CD8-positive, alpha-beta memory T cell (primary cell): ENCODE measurements around the gene NSUN7. TPM values are rescaled to one million over a fixed set of nuclear protein-coding genes. Genes with fewer than 3 reads are reported as not detected.

Experiments
- CTCF ChIA-PET: fragments of 350-600 bp; sonication (Branson Sonifier 250); formaldehyde crosslinking; loops from one replicate; lab custom pipeline; 2021; ENCODE audit warnings: antibody characterized with exemption; lab: Charles Lee
- POLR2A ChIA-PET: fragments of 350-600 bp; sonication (Branson Sonifier 250); formaldehyde crosslinking; loops from one replicate; lab custom pipeline; 2021; ENCODE audit warnings: antibody characterized with exemption; lab: Charles Lee
- DNase-seq, 5 donors: peaks; one replicate each; pipeline versions ENCODE4 v3.0.0 to v3.0.0-alpha.2; 2020 to 2022; ENCODE audit warnings: mixed read lengths in 1 of 5
- H3K27ac ChIP-seq: one replicate; pipeline ENCODE4 v1.7.0; 2013; ENCODE audit warnings: low read depth, mild to moderate bottlenecking, low read length, moderate library complexity
- H3K27me3 ChIP-seq: 2 replicates; pipeline ENCODE4 v1.7.0; 2013; ENCODE audit warnings: low read length, mild to moderate bottlenecking; ENCODE audit not compliant: insufficient read depth, poor library complexity, severe bottlenecking
- H3K36me3 ChIP-seq: 2 replicates; pipeline ENCODE4 v1.7.0; 2013; ENCODE audit warnings: mild to moderate bottlenecking, low read length, moderate library complexity; ENCODE audit not compliant: insufficient read depth
- H3K4me1 ChIP-seq: 2 replicates; pipeline ENCODE4 v1.7.0; 2013; ENCODE audit warnings: mild to moderate bottlenecking, low read length, moderate library complexity; ENCODE audit not compliant: insufficient read depth
- H3K4me3 ChIP-seq: 2 replicates; pipeline ENCODE4 v1.7.0; 2013; ENCODE audit warnings: mild to moderate bottlenecking, low read length
- H3K9me3 ChIP-seq: 2 replicates; pipeline ENCODE4 v1.7.0; 2013; ENCODE audit warnings: mild to moderate bottlenecking, low read length
- H3K27ac Mint-ChIP-seq, 8 donors: one replicate each; pipeline ENCODE4 v1.8.0; 2020 to 2021; ENCODE audit warnings: mixed read lengths in 8 of 8, mild to moderate bottlenecking in 6 of 8, inconsistent platforms in 3 of 8, moderate library complexity in 3 of 8
- H3K27me3 Mint-ChIP-seq, 2 donors: one replicate each; pipeline ENCODE4 v1.8.0; 2020 to 2021; ENCODE audit warnings: mixed read lengths in 2 of 2, mild to moderate bottlenecking in 1 of 2, moderate library complexity in 1 of 2
- H3K36me3 Mint-ChIP-seq, 3 donors: one replicate each; pipeline ENCODE4 v1.8.0; 2020 to 2021; ENCODE audit warnings: mixed read lengths in 3 of 3, inconsistent platforms in 1 of 3, mild to moderate bottlenecking in 1 of 3
- H3K4me1 Mint-ChIP-seq, 3 donors: one replicate each; pipeline ENCODE4 v1.8.0; 2020 to 2021; ENCODE audit warnings: mixed read lengths in 3 of 3, inconsistent platforms in 1 of 3, mild to moderate bottlenecking in 1 of 3
- H3K4me3 Mint-ChIP-seq, 7 donors: one replicate each; pipeline ENCODE4 v1.8.0; 2020 to 2021; ENCODE audit warnings: mixed read lengths in 7 of 7, mild to moderate bottlenecking in 6 of 7, moderate library complexity in 4 of 7, inconsistent platforms in 2 of 7
- H3K9me3 Mint-ChIP-seq, 5 donors: one replicate each; pipeline ENCODE4 v1.8.0; 2020 to 2022; ENCODE audit warnings: mixed read lengths in 5 of 5, mild to moderate bottlenecking in 3 of 5, moderate library complexity in 2 of 5, inconsistent platforms in 1 of 5
- polyA plus RNA-seq: library from polyadenylated mRNA; unstranded; fragments of 300-500 nt; fragmentation: Illumina TruSeq; gene quantifications from one replicate; pipeline ENCODE4 v1.2.3, GENCODE V29; 2021
- total RNA-seq, 2 experiments: library from RNA; stranded (reverse); gene quantifications; one replicate each; pipeline ENCODE4 v1.2.3, GENCODE V29; 2021

NSUN7 gene
- total and polyA plus RNA-seq, 3 experiments from 2014 or later = not detected

DNA sequence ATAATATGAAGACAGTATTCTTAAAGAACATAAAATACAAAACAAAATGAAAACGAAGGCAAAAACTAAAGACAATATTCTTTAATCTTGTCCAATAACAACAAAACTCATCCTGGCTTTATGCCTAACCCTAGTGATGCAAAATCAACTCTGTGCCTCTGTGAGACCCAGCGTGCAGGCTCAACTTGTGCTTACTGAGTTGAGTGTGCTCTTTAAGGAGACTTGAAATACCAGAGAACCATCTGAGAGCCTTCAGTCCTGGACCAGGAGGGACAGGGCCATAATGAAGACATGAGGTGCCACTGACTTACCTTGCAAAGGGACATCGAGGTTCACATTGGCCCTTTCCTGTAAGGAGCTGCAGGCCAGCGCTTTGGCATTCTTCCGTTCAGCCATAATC, 77.1 kb downstream of the NSUN7 start:
- peaks cover 0 to 6% (median 0%) of the 10 kb centered on the region in 3 donors for H3K4me1 Mint-ChIP-seq
- CTCF ChIA-PET = no interaction called here

GRCh38 chr4:40827758-40828157, 78.0 kb downstream of the NSUN7 start:
- no peak for DNase-seq
- H3K4me1 Mint-ChIP-seq = peaks cover 0 to 6% (median 0%) of the 10 kb centered on the region in 3 donors

More for the DNA sequence above, 77.1 kb downstream of the NSUN7 start:
- no peak overlapping the region for H3K27ac Mint-ChIP-seq
- H3K36me3 Mint-ChIP-seq = no peaks in the 10 kb centered on the region
- H3K27ac ChIP-seq = no peak overlapping the region
- no peak overlapping the region for H3K4me3 ChIP-seq
- no peak overlapping the region for H3K4me3 Mint-ChIP-seq
- H3K4me1 ChIP-seq = no peaks in the 10 kb centered on the region
- no peaks in the 10 kb centered on the region for H3K27me3 ChIP-seq
- peaks cover 2 to 13% of the 10 kb centered on the region in 2 donors for H3K27me3 Mint-ChIP-seq
- no peaks in the 10 kb centered on the region for H3K9me3 ChIP-seq
- POLR2A ChIA-PET = no interaction called here
- DNase-seq = no peak
- H3K36me3 ChIP-seq = no peaks in the 10 kb centered on the region
- peaks cover 0 to 4% (median 0%) of the 10 kb centered on the region in 5 donors for H3K9me3 Mint-ChIP-seq

GRCh38 chr4:40828661-40829060, 78.9 kb downstream of the NSUN7 start:
- Mint-ChIP-seq H3K27me3 (peaks cover 2 to 18% of the 10 kb centered on the region in 2 donors), H3K4me1 (peaks cover 0 to 6% (median 0%) of the 10 kb centered on the region in 3 donors), H3K4me3 (no peak overlapping the region), H3K9me3 (peaks cover 0 to 4% (median 0%) of the 10 kb centered on the region in 5 donors), H3K27ac (no peak overlapping the region), H3K36me3 (no peaks in the 10 kb centered on the region)
- no peak for DNase-seq
- ChIA-PET CTCF (no interaction called here), POLR2A (no interaction called here)
- no peaks in the 10 kb centered on the region for H3K4me1 ChIP-seq
- no peaks in the 10 kb centered on the region for H3K27me3 ChIP-seq
- no peak overlapping the region for H3K4me3 ChIP-seq
- H3K27ac ChIP-seq = no peak overlapping the region
- H3K36me3 ChIP-seq = no peaks in the 10 kb centered on the region
- no peaks in the 10 kb centered on the region for H3K9me3 ChIP-seq

More at GRCh38 chr4:40827758-40828157, 78.0 kb downstream of the NSUN7 start:
- Mint-ChIP-seq H3K36me3 (no peaks in the 10 kb centered on the region), H3K4me3 (no peak overlapping the region), H3K9me3 (peaks cover 0 to 4% (median 0%) of the 10 kb centered on the region in 5 donors), H3K27me3 (peaks cover 2 to 13% of the 10 kb centered on the region in 2 donors), H3K27ac (no peak overlapping the region)
- H3K9me3 ChIP-seq = no peaks in the 10 kb centered on the region
- H3K27ac ChIP-seq = no peak overlapping the region
- H3K4me1 ChIP-seq = no peaks in the 10 kb centered on the region
- H3K4me3 ChIP-seq = no peak overlapping the region
- H3K27me3 ChIP-seq = no peaks in the 10 kb centered on the region
- POLR2A ChIA-PET = no interaction called here
- CTCF ChIA-PET = interaction anchor here (1.2 kb wide), 1 partner anchor 13 kb away, joined by 3 read pairs; no protein-coding TSS in a partner anchor
- no peaks in the 10 kb centered on the region for H3K36me3 ChIP-seq

DNA sequence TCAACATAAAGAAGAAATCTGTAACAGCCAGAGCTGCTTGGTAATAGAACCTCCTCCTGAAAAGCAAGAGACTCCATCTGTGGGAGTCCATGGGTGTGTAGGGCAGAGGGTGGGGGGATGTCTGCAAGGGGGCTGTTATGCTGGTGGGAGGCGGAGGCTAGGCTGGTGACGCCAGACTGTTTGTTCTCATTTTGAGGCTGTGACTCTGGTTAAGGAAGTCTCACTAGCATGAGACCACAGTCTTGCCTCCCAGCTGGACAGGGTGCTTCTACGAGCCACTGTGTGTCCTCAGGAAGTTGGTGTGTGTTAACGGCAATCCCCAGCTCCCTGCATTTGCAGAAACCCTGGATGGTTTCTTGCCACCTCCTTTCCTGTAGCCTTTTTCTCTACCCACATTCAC, 79.8 kb downstream of the NSUN7 start:
- H3K4me3 Mint-ChIP-seq = no peak overlapping the region
- POLR2A ChIA-PET = no interaction called here
- CTCF ChIA-PET = no interaction called here
- Histone ChIP-seq H3K9me3 (no peaks in the 10 kb centered on the region), H3K36me3 (no peaks in the 10 kb centered on the region), H3K4me1 (no peaks in the 10 kb centered on the region), H3K27ac (no peak overlapping the region), H3K27me3 (no peaks in the 10 kb centered on the region), H3K4me3 (no peak overlapping the region)
- H3K27ac Mint-ChIP-seq = no peak overlapping the region
- peaks cover 0 to 6% (median 0%) of the 10 kb centered on the region in 3 donors for H3K4me1 Mint-ChIP-seq
- DNase-seq = no peak
- peaks cover 2 to 23% of the 10 kb centered on the region in 2 donors for H3K27me3 Mint-ChIP-seq
- H3K9me3 Mint-ChIP-seq = peaks cover 0 to 4% (median 0%) of the 10 kb centered on the region in 5 donors
- H3K36me3 Mint-ChIP-seq = no peaks in the 10 kb centered on the region

DNA sequence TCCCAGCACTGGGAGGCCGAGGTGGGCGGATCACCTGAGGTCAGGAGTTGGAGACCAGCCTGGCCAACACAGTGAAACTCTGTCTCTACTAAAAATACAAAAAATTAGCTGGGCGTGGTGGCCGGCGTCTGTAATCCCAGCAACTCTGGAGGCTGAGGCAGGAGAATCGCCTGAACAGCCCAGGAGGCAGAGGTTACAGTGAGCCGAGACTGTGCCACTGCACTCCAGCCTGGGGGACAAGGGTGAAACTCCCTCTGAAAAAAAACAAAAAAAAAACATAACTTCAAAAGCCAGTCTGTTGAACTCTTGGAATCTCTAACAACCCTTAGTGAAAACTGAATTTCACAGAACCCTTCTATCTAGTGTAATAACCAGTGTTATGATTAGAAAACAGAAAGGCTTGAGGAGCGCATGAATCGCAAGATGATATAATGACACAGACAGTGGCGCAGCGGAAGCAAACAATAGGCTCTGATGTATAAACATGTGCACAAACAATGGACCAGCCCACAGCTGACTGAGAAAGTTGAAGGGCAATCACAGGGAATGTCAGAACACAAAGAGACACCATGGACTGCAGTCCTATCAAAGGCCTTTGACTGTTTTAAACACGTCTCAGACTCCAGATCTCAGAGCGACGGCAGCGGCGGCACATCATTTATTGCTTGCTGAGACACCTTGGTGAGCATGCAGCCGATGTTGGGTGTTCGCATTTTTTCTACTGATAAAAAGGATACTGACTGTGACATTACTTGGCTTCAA, 81.6 kb downstream of the NSUN7 start:
- Histone ChIP-seq H3K27ac (no peak overlapping the region), H3K9me3 (no peaks in the 10 kb centered on the region), H3K27me3 (no peaks in the 10 kb centered on the region), H3K36me3 (no peaks in the 10 kb centered on the region), H3K4me3 (no peak overlapping the region), H3K4me1 (no peaks in the 10 kb centered on the region)
- POLR2A ChIA-PET = no interaction called here
- H3K27me3 Mint-ChIP-seq = peaks cover 2 to 23% of the 10 kb centered on the region in 2 donors
- no peak for DNase-seq
- no peaks in the 10 kb centered on the region for H3K4me1 Mint-ChIP-seq
- H3K4me3 Mint-ChIP-seq = no peak overlapping the region
- CTCF ChIA-PET = interaction anchor here (1.0 kb wide), 1 partner anchor 8 kb away, joined by 4 read pairs; no protein-coding TSS in a partner anchor
- peak overlapping the region in 1 of 8 donors; percentile 6 for H3K27ac Mint-ChIP-seq
- no peaks in the 10 kb centered on the region for H3K36me3 Mint-ChIP-seq
- H3K9me3 Mint-ChIP-seq = peaks cover 0 to 4% (median 0%) of the 10 kb centered on the region in 5 donors

DNA sequence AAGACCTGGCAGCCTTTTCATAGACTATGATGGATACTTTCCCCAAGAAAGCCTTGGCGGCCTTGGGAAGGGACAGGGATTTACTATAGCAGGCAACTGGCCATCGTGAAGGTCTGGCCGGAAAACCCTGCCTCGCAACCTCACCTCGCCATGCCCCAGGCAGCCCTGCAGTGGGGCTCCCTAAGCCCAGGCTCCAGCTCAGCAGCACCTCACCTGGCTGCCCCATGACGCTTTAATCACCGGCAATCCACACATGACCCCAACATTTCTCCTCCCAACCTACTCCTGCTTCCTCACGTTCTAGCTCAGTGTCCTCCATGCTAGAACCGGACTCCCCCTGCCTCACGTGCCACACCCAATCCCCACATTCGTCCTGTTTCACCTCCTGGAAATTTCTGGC, 82.4 kb downstream of the NSUN7 start:
- no peaks in the 10 kb centered on the region for H3K4me1 ChIP-seq
- H3K4me3 ChIP-seq = no peak overlapping the region
- no peaks in the 10 kb centered on the region for H3K4me1 Mint-ChIP-seq
- H3K27me3 ChIP-seq = no peaks in the 10 kb centered on the region
- ChIA-PET CTCF (no interaction called here), POLR2A (no interaction called here)
- H3K27ac ChIP-seq = no peak overlapping the region
- peaks cover 0 to 4% (median 0%) of the 10 kb centered on the region in 5 donors for H3K9me3 Mint-ChIP-seq
- peaks cover 4 to 23% of the 10 kb centered on the region in 2 donors for H3K27me3 Mint-ChIP-seq
- H3K36me3 Mint-ChIP-seq = no peaks in the 10 kb centered on the region
- no peaks in the 10 kb centered on the region for H3K9me3 ChIP-seq
- no peak for DNase-seq
- no peaks in the 10 kb centered on the region for H3K36me3 ChIP-seq
- H3K4me3 Mint-ChIP-seq = no peak overlapping the region
- peak overlapping the region in 1 of 8 donors; percentile 4 for H3K27ac Mint-ChIP-seq

DNA sequence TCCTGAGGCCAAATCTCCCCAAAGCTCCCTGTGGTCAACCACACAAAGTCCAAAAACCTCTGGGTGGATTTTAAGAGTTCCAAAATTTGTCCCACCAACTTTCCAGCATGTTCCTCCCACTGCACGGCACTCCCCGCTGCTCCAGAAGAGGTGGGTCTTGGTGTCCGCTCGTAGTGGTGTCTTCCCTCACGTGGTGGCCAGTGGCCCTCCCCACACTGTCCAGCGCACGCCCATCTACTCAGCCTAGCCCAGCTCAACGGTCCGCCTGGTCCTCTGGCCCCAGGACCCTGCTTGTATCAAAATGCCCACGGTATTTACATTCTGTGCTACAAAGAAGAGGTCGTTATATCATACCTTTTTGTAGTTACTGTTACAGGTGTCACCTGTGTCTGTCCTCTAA, 83.5 kb downstream of the NSUN7 start:
- H3K27ac ChIP-seq = no peak overlapping the region
- Mint-ChIP-seq H3K4me3 (no peak overlapping the region), H3K27me3 (peaks cover 4 to 21% of the 10 kb centered on the region in 2 donors), H3K4me1 (no peaks in the 10 kb centered on the region), H3K9me3 (peaks cover 0 to 4% (median 0%) of the 10 kb centered on the region in 5 donors), H3K27ac (no peak overlapping the region), H3K36me3 (no peaks in the 10 kb centered on the region)
- no peaks in the 10 kb centered on the region for H3K36me3 ChIP-seq
- H3K9me3 ChIP-seq = no peaks in the 10 kb centered on the region
- ChIA-PET POLR2A (no interaction called here), CTCF (no interaction called here)
- no peak overlapping the region for H3K4me3 ChIP-seq
- no peak for DNase-seq
- no peaks in the 10 kb centered on the region for H3K4me1 ChIP-seq
- no peaks in the 10 kb centered on the region for H3K27me3 ChIP-seq

DNA sequence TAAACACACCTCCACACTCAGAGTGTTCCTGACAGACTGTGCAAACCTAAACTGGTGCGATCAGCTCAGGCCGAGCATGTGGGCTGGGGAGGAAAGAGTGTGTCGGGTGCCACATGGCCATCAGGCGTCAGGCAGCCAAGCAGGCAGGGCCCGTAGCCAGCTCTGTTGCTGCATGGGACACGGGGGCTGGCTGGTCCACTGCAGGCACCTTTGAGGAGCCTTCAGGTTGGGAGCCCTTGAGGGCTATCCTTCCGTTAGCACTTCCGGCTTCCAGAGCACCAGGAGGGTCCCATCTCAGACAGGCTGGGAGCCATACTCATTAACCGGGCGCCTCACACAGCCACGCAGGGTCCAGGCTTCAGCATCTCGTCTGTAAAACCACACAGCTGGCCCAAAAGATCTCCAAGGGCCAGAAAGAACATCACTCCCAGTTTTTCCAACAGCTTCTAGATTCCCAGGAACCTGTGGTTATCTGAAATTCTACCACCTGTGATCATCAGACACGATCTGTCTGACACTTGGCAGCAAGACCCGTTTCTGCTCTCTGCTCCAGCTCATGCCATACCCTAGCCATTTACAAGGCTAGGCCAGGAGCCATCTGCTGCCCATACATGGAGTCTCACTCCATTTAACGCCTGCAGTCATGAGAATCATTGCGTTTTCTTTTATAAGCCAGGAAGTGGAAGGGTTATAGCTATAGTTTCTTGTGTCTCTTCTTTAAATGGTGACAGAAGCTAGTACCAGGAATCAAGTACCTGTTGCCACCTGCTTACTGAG, 87.5 kb downstream of the NSUN7 start:
- Histone ChIP-seq H3K4me1 (no peaks in the 10 kb centered on the region), H3K27me3 (no peaks in the 10 kb centered on the region), H3K9me3 (no peaks in the 10 kb centered on the region), H3K4me3 (no peak overlapping the region), H3K27ac (no peak overlapping the region), H3K36me3 (no peaks in the 10 kb centered on the region)
- H3K9me3 Mint-ChIP-seq = no peaks in the 10 kb centered on the region
- H3K4me3 Mint-ChIP-seq = no peak overlapping the region
- peaks cover 2 to 23% of the 10 kb centered on the region in 2 donors for H3K27me3 Mint-ChIP-seq
- CTCF ChIA-PET = no interaction called here
- POLR2A ChIA-PET = no interaction called here
- no peaks in the 10 kb centered on the region for H3K4me1 Mint-ChIP-seq
- H3K36me3 Mint-ChIP-seq = no peaks in the 10 kb centered on the region
- DNase-seq = no peak
- H3K27ac Mint-ChIP-seq = no peak overlapping the region
